NCI-H446 treated with DMSO at 0.1 percent for 48 hours (cell line): ENCODE data around the gene IFFO2.

Experiments
- DNase-seq: peaks from one replicate; lab custom pipeline; 2025; lab: John Stamatoyannopoulos, UW

IFFO2 gene

GRCh38 chr1:18950401-18951026, 6.0 kb downstream of the IFFO2 start:
- no peak for DNase-seq

DNA sequence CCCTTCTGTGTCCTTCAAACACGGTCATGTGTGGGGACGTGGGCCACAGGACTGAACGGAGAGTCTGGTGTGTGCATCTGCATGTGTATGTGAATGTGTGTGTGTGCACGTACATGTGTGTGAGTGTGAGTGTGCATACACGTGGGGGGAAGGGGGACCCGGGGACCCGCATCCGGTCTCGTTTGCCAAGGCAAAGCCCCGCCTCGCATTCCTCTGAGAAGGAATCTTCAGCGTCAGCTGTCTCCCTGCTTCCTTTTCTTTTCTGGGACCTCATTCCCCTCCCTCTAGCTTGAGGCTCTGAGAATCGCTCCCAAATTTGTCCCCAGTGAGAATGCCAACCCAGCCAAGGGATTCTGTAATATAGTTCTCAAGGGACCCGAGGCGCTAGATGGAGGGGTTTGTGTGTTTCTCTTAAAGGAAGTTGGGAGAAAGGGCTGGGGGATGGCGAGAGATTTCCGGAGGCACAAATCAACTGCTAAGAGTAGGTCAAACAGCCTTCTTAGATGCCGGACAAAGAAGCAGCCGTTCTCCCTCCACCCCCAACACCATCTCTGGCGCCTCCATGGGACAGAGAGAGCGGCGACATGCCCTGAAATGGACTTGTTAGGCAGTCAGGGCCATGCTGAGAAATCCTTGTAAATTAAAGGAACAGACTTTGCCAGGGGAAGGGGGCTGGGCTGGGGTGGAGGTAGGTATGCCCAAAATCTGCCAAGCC, 6.6 kb downstream of the IFFO2 start:
- DNase-seq, result no peak

GRCh38 chr1:18948913-18949685, 7.4 kb downstream of the IFFO2 start:
- DNase-seq, result no peak

DNA sequence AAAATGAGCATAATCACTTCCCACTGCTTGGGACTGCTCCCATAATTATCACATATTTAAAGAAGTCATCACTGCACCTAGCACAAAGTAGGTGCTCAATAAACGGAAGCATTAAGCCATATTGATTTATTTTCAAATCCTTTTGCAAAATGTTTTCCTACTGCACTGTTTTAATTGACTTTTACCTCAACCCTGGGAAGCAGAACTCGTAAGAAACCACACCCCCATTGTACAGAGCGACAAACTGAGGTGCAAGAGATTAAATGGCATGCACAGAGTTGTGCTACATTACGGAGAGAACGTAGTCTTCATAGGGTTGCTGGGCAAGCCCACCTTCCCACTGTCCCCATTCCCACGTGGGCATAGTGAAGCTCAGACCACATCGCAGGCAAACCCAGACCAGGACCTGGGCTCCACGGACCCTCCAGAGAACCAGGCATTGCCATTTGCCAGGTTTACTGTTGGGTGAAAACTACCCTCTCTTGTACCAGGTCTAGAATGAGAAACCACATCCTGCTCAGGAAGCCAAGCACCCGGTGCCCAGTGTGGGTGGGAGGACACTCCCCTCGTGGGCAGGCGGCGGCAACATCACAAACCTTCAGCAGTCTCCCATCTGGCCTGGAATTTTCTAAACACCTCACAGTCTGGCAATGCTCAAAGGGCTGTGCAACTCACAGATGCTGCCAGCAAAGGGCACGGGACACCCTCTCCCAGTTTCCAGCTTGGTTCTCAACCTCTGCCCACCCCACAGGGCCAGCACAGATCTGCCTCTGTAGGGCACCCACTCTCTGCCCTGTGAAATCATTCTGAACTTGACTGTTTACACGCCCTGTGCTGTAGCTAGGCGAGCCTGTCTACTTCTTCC, 8.2 kb downstream of the IFFO2 start:
- DNase-seq, result no peak

DNA sequence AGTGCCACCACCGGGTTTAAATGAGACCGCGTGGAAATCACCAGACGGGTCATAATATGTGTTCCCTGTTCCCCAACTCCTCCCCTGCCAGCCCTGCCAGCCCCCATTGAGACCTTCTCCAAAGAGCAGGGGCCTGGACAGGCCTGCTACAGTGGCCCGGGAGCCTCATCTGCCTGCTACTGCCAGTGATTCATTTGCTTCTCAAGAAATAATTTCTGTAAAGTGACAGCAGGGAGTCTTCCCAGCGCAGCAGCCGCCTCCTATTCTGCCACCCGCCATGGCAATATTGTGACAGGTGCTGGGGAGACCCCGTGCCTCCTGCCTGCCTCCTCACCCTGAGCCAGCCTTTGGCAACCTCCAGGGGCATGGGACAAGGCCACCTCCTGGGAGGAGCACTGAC, 8.9 kb downstream of the IFFO2 start:
- no peak for DNase-seq

GRCh38 chr1:18946550-18947381, 9.7 kb downstream of the IFFO2 start:
- DNase-seq, result no peak

- DNase-seq, result no peak
Measured at GRCh38 chr1:18945401-18945849, 11.1 kb downstream of the IFFO2 start.

- DNase-seq, result no peak
Measured at GRCh38 chr1:18944810-18945209, 11.7 kb downstream of the IFFO2 start.

DNA sequence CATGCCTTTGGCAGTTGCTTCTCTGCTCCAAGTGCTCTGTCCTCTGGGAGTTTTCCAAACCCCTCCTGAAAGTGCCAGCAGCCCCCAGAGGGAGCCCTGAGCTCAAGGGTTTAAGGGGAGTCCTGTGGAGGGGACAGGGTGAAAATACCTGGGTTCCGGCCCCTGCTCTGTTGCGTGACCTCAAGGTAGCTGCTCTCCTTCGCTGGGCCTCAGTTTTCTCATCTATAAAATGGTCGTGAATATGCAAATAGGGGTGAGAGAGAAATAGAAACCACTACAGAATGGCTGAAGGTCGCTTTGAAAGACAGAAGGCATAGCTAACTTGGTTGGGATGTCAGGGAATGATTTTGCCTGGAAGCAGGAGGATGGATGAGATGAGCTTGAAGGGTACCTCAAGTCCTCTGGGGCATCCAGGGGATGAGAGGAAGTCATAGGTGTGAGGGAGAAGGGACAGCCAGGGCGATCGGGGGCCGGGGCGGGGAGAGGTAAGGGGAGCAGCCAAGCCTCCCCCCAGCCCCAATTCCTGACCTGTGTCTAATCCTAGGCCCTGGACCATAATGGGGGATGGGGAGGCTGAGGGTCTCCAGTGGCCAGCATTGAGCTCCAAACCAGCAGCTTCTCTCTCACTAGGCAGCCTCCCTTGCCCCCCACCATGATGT, 12.4 kb downstream of the IFFO2 start:
- DNase-seq, result no peak

GRCh38 chr1:18943162-18943561, 13.3 kb downstream of the IFFO2 start:
- DNase-seq, result no peak

DNA sequence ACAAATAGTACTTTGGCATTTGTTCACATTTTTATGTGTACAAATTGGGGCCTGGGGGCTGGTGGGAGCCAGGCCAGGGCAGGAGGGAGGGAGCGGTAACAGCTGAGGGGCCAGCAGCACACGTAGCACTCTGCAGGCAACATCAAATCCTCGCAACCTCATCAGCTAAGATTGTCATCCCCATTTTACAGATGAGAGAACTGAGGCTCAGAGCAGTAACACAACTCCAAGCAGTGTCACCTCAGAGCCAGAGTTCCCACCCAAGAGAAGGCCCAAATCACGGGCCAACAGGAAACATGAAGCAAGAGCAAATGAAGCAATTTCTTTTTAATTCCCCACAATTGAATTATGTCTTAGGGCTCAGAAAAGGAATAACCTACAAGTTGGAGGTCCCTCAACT, 14.1 kb downstream of the IFFO2 start:
- no peak for DNase-seq

DNA sequence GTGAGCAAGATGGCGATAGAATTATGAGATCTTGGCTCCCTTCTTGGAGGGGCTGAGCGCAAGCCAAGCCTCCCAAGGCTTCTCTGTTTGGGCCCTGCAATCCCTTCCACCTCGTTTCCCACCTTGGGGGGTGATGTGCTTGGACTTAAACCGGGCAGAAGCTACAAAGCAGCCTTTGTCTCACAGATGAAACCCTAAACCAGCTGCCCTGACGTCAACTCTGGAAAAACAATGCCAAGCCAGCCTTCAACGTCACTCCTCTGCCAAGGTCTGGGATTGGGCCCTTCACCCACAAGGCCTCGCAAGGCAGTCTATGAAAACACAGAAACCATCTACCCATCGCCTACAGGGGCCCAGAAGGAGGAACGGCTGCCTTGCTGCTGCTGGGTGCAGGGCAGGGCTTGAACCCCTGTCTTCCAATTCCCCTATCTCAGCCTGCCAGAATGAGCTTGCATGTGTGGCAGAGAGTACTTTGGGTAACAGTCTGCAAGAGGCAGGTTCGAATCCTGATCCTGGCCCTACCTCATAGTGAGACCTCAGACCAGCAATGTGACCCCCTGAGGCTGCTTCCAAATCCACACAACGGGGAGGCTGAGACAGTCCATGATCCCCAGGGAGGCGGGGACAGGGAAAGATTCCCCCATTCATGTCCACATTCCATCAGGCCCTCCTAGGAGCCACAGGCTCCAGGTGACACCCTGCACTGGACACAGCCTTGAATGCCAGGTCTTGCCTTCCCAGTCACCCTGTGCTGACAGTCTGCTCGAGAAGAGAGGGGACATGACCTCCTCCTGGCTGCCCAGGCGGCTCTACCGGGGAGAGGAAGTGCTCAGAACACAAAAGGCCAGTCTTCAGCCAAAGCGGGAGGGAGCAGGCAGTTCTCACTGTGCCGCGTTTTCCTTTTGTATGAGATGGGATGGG, 15.0 kb downstream of the IFFO2 start:
- no peak for DNase-seq

DNA sequence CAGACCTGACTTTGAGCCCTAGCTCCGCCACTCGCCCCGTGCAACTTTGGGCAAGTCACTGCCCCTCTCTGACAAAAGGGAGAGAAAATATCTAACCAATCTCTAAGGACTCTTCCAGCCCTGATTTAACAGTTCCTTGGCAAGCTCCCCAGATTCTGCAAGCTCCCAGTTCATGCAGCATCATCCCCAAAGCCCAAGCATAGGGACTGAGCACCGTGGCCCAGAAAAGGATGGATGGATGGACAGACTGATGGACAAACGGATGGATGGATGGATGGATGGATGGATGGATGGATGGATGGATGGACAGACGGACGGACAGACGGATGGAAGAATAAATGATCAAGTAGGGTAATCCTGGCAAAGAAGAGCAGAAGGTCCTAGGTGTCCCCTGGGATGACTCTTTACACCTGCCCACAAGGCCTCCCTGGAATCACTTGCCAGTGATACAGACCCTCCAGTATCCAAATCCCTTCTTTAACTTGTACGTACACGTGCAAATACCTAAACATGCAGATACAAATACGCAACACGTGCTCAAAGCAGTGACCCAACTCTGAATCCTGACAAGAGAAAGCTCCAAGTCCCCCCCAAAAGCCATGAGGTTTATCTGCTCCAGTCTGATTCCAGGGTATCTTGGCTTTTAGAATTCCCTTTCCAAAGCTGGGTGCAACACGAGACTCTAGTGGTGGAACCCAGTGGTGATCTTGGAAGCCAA, 16.0 kb downstream of the IFFO2 start:
- DNase-seq, result no peak

DNA sequence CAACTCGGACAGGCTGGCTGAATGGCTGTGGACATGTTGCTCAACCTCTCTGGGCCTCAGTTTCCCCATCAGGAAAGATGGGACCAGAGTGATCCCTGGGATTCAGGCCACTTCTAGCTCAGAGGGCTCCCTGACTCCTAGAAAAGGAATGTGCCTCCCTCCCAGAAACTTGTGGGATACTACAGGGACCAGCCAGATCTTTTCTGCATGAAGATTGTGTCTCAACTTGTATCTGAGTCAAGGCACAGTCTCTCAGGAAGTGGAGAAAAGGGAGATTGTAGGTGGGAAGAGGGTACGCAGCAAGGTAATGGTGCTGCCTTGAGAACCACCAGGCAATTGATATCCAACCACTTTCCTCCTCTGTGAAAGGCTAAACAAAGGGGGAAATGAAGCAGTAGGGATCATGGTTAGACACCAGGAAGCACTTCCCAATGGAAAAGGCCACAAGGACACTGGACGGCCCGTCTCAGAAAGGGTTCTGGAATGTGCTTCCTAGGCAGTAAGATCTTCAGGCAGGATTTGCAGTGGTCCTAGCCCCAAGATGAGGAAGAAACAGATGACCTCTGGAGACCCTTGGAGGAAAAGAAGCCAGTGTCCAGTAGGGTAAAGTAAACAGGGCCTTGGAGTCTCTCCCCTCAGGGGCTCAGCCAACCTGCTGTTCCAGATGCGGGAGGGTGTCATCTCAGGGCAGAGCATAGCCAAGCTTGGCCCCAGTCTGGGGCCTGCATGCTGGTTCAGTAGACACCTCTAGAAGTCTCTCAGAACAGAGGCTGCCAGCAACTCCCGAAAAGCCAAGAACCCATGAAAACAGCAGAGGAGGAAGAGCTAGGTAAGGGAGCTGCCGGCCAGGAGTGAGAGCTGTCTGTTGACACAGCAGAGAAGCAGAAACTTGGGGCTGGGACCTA, 16.8 kb downstream of the IFFO2 start:
- no peak for DNase-seq

GRCh38 chr1:18938707-18939070, 17.8 kb downstream of the IFFO2 start:
- no peak for DNase-seq

DNA sequence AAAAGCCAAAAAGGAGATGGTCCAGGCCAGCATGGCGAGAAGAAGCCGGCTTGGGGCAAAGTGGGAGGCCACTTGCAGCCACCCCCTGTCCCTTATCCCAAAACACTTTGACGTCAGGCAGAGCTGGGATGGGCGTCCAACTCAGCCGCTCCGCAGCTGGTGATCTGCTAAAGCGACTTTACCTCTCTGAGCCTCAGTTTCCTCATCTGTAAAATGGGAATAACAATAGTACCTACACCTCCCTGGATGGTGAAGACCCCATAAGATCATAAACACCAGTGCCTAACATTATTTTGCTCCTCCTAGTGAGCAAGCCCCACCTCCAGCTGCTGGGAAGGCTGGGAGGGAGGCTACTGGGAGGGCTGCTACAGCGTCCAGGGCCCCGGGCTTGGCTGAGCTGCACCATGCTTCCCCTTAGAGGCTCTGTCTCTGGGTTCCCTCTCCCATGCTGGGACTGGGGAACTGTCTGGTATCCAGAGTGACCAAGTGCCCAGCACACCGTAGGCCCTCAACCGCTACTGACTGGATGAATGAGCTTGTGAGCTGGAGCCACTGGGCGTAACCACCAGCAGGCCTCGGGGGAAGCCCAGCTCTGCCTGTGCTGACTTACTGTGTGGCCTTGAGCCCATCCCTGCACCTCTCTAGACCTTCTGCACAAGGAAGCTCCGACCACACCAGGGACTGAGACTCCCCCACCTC, 18.3 kb downstream of the IFFO2 start:
- no peak for DNase-seq

DNA sequence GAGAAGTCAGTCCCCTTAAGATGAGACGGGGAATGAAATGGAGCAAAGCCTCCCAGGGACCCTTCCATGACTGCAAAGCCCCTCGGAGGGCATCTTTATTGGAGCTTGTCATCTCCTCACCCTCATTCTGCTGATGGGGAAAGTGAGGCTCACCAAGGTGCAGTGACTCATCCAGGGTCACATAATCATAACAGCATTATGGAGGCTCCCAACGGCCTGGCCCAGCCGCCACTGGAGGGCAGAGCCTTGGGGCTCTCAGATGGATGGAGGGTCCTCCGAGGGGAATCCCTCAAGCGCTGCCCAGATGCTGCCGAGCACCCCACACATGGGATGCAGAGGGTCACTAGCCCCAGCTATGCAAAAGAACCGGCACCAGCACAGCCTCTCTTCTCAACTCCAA, 18.9 kb downstream of the IFFO2 start:
- no peak for DNase-seq
